ENCODE results near the gene CBR4.

- TF ChIP-seq EGR1 (IDR thresholded peaks at IDR 0.05) (no peak), REST (IDR thresholded peaks at IDR 0.05; ENCODE audit: low read depth) (no peak), TEAD4 (IDR thresholded peaks at IDR 0.05) (no peak), EP300 (IDR thresholded peaks at IDR 0.05; ENCODE audit: borderline replicate concordance) (no peak), TCF12 (IDR thresholded peaks at IDR 0.05; ENCODE audit: low read depth) (no peak), MAX (IDR thresholded peaks at IDR 0.05) (no peak), YY1 (IDR thresholded peaks at IDR 0.05; ENCODE audit: low read depth) (no peak), CEBPB (IDR thresholded peaks at IDR 0.05) (no peak), RAD21 (IDR thresholded peaks at IDR 0.05; ENCODE audit: low read depth) (no peak)
Measured at GRCh38 chr4:169037506-169037905, 27.5 kb upstream of the CBR4 start.

Data from Ishikawa (cell line).